Gastrocnemius medialis (tissue), 4 donors: ENCODE data around the gene PHF12. TPM values are rescaled to one million over a fixed set of nuclear protein-coding genes. Genes with fewer than 3 reads are reported as not detected.
"Not testable (repeated sequence)": the region's sequence is repeated elsewhere in the genome, so short reads cannot be mapped to it uniquely, and the experiment has no call there.

Experiments
- ATAC-seq, 2 donors: fragments of 150-250 bp; one replicate each; pipeline ENCODE4 v1.9.1; 2016
- DNase-seq, 2 donors: peaks; one replicate each; pipeline ENCODE4 v3.0.0-alpha.2; 2019
- H3K27ac ChIP-seq, 4 donors: fragments of 200-600 bp; sonication (generic); 1 replicate in 1 of 4; 2 replicates in 3 of 4; pipeline ENCODE4 v1.5.1; 2016 to 2018; ENCODE audit warnings: mild to moderate bottlenecking in 2 of 4, moderate library complexity in 1 of 4
- H3K27me3 ChIP-seq, 3 donors: fragments of 200-600 bp; sonication (generic) in 2 of 3; 1 replicate in 1 of 3; 2 replicates in 2 of 3; pipeline versions ENCODE4 v1.5.1 to v1.6.0; 2016 to 2019; ENCODE audit warnings: mild to moderate bottlenecking in 1 of 3, moderate library complexity in 1 of 3
- H3K36me3 ChIP-seq, 2 donors: fragments of 200-600 bp; sonication (generic) in 1 of 2; one replicate each; pipeline ENCODE4 v1.5.1; 2017 to 2018
- H3K4me1 ChIP-seq, 2 donors: fragments of 200-600 bp; sonication (generic) in 1 of 2; one replicate each; pipeline ENCODE4 v1.5.1; 2016 to 2017; ENCODE audit warnings: mild to moderate bottlenecking in 2 of 2
- H3K4me3 ChIP-seq, 4 donors: fragments of 200-600 bp; sonication (generic) in 3 of 4; 1 replicate in 1 of 4; 2 replicates in 3 of 4; pipeline ENCODE4 v1.5.1; 2016 to 2019; ENCODE audit warnings: mild to moderate bottlenecking in 2 of 4
- H3K9me3 ChIP-seq, 3 donors: fragments of 200-600 bp; sonication (generic) in 2 of 3; 1 replicate in 1 of 3; 2 replicates in 2 of 3; pipeline ENCODE4 v1.5.1; 2016 to 2019
- CTCF ChIP-seq, 5 experiments: fragments of 450-650 bp in 3 of 5; fragments of 200-600 bp in 2 of 5; sonication (generic) in 2 of 5; IDR thresholded peaks in 4 of 5; conservative IDR thresholded peaks in 1 of 5; 1 replicate in 4 of 5; 2 replicates in 1 of 5; pipeline ENCODE4 v1.5.1; 2016 to 2019; ENCODE audit warnings: antibody characterized with exemption in 5 of 5, mild to moderate bottlenecking in 3 of 5, moderate library complexity in 3 of 5
- POLR2A ChIP-seq, 2 donors: fragments of 450-650 bp; IDR thresholded peaks; one replicate each; pipeline ENCODE4 v1.6.1; 2017; ENCODE audit warnings: antibody characterized with exemption in 2 of 2, mild to moderate bottlenecking in 2 of 2, moderate library complexity in 2 of 2
- in situ Hi-C, 4 donors: fragments of 200-750 bp; cut with MboI; loops; one replicate each; pipeline versions ENCODE4 v1.15.0 to v1.8.0; 2017; ENCODE audit warnings: low sequenced_read_pairs in 4 of 4
- intact Hi-C: fragments of 100-400 bp; cut with DNase I; formaldehyde crosslinking; loops from one replicate; pipeline ENCODE4 v1.15.1; 2023; ENCODE audit warnings: low total_unique reads
- total RNA-seq, 4 donors: library from RNA; depleted of rRNA; stranded (reverse); fragments of >200 nt; gene quantifications; one replicate each; pipeline versions ENCODE4 v1.1.0 to v1.2.3, GENCODE V29; 2016

The PHF12 gene
- total RNA-seq, 4 donors from 2014 or later = 22.1 to 37.3 (median 24.2) TPM

GRCh38 chr17:28878158-28878910, 73.0 kb downstream of the PHF12 start:
- no peaks in the 10 kb centered on the region for H3K9me3 ChIP-seq
- in situ Hi-C loops = no loop called here

GRCh38 chr17:28877150-28877711, 74.1 kb downstream of the PHF12 start:
- in situ Hi-C loops, H3K27me3 ChIP-seq, ATAC-seq, H3K9me3 ChIP-seq, H3K4me1 ChIP-seq, H3K27ac ChIP-seq, H3K4me3 ChIP-seq, DNase-seq, intact Hi-C loops: not testable (repeated sequence)
- peaks cover 0 to 42% of the 10 kb centered on the region in 2 donors for H3K36me3 ChIP-seq

More at GRCh38 chr17:28878158-28878910, 73.0 kb downstream of the PHF12 start:
- ATAC-seq = no peak
- H3K27me3 ChIP-seq = no peaks in the 10 kb centered on the region
- no peak for DNase-seq
- H3K36me3 ChIP-seq = peaks cover 0 to 53% of the 10 kb centered on the region in 2 donors
- H3K4me1 ChIP-seq = no peaks in the 10 kb centered on the region
- H3K27ac ChIP-seq = no peak overlapping the region
- no peak overlapping the region for H3K4me3 ChIP-seq
- intact Hi-C loops = no loop called here
- no peak for TF ChIP-seq CTCF (IDR thresholded peaks at IDR 0.05 in 4 of 5, conservative IDR thresholded peaks at IDR 0.05 in 1 of 5)
- no peak for TF ChIP-seq POLR2A (IDR thresholded peaks at IDR 0.05)

- Histone ChIP-seq H3K4me1 (no peaks in the 10 kb centered on the region), H3K4me3 (no peak overlapping the region), H3K9me3 (no peaks in the 10 kb centered on the region), H3K36me3 (peaks cover 0 to 30% of the 10 kb centered on the region in 2 donors), H3K27ac (no peak overlapping the region), H3K27me3 (no peaks in the 10 kb centered on the region)
- intact Hi-C loops (no loop called here), in situ Hi-C loops (no loop called here)
- no peak for DNase-seq
- ATAC-seq = no peak
- TF ChIP-seq CTCF (IDR thresholded peaks at IDR 0.05 in 4 of 5, conservative IDR thresholded peaks at IDR 0.05 in 1 of 5) (no peak), POLR2A (IDR thresholded peaks at IDR 0.05) (no peak)
These were observed 75.3 kb downstream of the PHF12 start for GRCh38 chr17:28875848-28876550.

- in situ Hi-C loops (loop anchor here in 1 of 4 donors (25.0 kb wide), 1 partner anchor 112 kb away; no protein-coding TSS in a partner anchor), intact Hi-C loops (no loop called here)
- no peak overlapping the region for H3K4me3 ChIP-seq
- no peak overlapping the region for H3K27ac ChIP-seq
- DNase-seq (no peak), ATAC-seq (no peak)
- H3K4me1 ChIP-seq = no peaks in the 10 kb centered on the region
- no peak for TF ChIP-seq POLR2A (IDR thresholded peaks at IDR 0.05)
- TF ChIP-seq CTCF (IDR thresholded peaks at IDR 0.05 in 4 of 5, conservative IDR thresholded peaks at IDR 0.05 in 1 of 5) = no peak
- H3K9me3 ChIP-seq = no peaks in the 10 kb centered on the region
- no peaks in the 10 kb centered on the region for H3K27me3 ChIP-seq
- H3K36me3 ChIP-seq = peaks cover 0 to 18% of the 10 kb centered on the region in 2 donors
These were observed 76.6 kb downstream of the PHF12 start for GRCh38 chr17:28874750-28875149.

GRCh38 chr17:28873839-28874238, 77.5 kb downstream of the PHF12 start:
- intact Hi-C loops = no loop called here
- H3K27ac ChIP-seq = no peak overlapping the region
- DNase-seq (no peak), ATAC-seq (no peak)
- H3K4me1 ChIP-seq = no peaks in the 10 kb centered on the region
- H3K27me3 ChIP-seq = no peaks in the 10 kb centered on the region
- TF ChIP-seq POLR2A (IDR thresholded peaks at IDR 0.05) (no peak), CTCF (IDR thresholded peaks at IDR 0.05 in 4 of 5, conservative IDR thresholded peaks at IDR 0.05 in 1 of 5) (no peak)
- no peaks in the 10 kb centered on the region for H3K9me3 ChIP-seq
- H3K4me3 ChIP-seq = no peak overlapping the region
- peaks cover 0 to 8% of the 10 kb centered on the region in 2 donors for H3K36me3 ChIP-seq
- in situ Hi-C loops = loop anchor here in 1 of 4 donors (25.0 kb wide), 1 partner anchor 112 kb away; no protein-coding TSS in a partner anchor
